ENCODE results near the gene GNA14.

Gene GNA14

DNA sequence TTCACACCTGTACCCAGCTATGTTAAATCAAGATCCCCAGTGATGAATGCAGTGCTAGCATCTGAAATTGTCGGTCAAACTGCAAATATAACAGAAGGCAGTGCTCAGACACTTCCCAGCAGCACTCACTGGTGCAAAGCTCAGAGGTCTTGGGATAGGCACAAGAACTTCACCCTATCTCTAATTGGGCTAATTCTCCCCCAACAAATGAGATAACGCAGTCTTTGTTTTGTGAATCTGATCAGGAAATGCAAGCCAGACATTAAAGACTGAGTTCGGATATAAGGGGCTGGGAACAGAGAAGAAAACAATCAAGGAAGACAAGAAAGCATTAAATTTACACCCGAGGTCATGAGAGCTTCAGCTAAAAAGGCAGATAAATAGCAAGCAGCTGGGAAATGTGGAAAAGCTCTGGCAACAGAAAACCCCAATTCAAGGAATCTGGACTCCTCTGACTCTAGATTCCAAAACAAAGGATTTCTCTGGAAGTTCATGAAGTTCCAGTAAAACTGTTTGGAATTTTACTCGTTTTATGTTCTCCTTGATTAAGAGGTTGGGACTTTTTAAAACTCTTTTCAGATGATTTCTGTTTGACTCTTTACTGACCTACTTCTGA is 65.1 kb downstream of the GNA14 start:
- in situ Hi-C loops (cut with MboI; ENCODE audit: low pct_unique_long_range_greater_than_20kb, low sequenced_read_pairs, unreplicated experiment) = no loop called here
- TF ChIP-seq, protein P1, sequence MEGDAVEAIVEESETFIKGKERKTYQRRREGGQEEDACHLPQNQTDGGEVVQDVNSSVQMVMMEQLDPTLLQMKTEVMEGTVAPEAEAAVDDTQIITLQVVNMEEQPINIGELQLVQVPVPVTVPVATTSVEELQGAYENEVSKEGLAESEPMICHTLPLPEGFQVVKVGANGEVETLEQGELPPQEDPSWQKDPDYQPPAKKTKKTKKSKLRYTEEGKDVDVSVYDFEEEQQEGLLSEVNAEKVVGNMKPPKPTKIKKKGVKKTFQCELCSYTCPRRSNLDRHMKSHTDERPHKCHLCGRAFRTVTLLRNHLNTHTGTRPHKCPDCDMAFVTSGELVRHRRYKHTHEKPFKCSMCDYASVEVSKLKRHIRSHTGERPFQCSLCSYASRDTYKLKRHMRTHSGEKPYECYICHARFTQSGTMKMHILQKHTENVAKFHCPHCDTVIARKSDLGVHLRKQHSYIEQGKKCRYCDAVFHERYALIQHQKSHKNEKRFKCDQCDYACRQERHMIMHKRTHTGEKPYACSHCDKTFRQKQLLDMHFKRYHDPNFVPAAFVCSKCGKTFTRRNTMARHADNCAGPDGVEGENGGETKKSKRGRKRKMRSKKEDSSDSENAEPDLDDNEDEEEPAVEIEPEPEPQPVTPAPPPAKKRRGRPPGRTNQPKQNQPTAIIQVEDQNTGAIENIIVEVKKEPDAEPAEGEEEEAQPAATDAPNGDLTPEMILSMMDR (IDR thresholded peaks at IDR 0.05; ENCODE audit: extremely low read depth, insufficient read depth, missing control alignments) = no peak
- no peak for DNase-seq (ENCODE audit: low spot score)

DNA sequence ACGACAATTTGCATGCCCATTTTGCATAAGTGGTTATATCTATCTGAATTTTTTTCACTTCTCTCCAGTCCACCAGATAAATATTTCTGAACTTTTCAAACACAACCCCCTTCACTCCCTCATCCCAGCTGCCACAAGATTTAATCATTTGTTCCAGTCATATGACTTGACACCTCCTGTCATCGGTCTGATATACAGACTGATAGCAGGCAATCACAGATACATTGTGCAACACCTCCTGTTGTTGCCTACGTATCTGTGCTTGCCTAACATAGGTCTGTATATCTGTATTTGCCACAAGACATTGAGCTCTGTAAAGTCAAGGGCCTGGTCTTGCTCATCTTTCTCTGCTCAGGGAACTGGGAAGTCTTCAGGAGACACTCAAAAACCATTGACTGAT is 65.6 kb downstream of the GNA14 start:
- in situ Hi-C loops (cut with MboI; ENCODE audit: low pct_unique_long_range_greater_than_20kb, low sequenced_read_pairs, unreplicated experiment) = no loop called here
- TF ChIP-seq, protein P1 (IDR thresholded peaks at IDR 0.05; ENCODE audit: extremely low read depth, insufficient read depth, missing control alignments) = no peak
- no peak for DNase-seq (ENCODE audit: low spot score)

DNA sequence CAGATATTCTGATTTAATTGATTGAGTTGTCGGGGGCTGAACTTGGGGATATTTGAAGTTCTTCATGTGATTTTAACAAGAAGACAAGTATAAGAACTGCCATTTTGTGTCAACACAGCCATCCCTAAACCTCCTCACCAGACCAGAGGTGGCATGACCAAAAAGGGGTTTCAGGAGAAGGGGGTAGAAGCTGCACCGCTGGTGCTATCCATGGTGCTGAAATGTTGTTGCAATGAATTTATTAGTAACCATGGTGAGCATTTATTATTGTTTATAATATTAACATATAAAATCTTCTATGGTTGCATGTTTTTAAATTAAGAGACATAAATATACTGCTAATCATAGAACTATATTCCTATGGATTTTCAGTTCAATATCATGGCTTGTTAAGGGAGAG is 72.3 kb downstream of the GNA14 start:
- in situ Hi-C loops (cut with MboI; ENCODE audit: low pct_unique_long_range_greater_than_20kb, low sequenced_read_pairs, unreplicated experiment) = no loop called here

GRCh38 chr9:77569335-77569734 is 78.8 kb downstream of the GNA14 start:
- TF ChIP-seq, protein P1 (IDR thresholded peaks at IDR 0.05; ENCODE audit: extremely low read depth, insufficient read depth, missing control alignments) = no peak
- in situ Hi-C loops (cut with MboI; ENCODE audit: low pct_unique_long_range_greater_than_20kb, low sequenced_read_pairs, unreplicated experiment) = no loop called here
- no peak for DNase-seq (ENCODE audit: low spot score)

More for the DNA sequence above, 72.3 kb downstream of the GNA14 start:
- DNase-seq (ENCODE audit: low spot score) = no peak
- TF ChIP-seq, protein P1 (IDR thresholded peaks at IDR 0.05; ENCODE audit: extremely low read depth, insufficient read depth, missing control alignments) = no peak

DNA sequence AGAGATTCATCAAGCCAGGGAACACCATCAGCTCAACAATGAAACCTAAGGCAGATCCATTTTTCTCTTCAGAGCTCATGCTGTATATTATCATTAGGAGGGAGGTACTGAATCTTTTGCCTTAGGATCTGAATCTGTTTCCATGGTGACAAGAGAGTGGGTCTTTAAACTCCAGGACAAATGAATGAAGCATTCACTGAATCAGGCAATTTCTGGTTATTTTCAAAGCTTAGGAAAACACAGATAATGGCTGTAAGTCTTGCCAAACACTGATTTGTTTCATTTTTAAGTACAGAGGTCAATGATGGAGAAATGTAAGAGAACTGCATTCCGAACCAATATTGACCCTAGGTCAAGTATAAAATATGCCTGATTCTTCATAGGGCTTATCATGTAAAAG is 84.9 kb downstream of the GNA14 start:
- TF ChIP-seq, protein P1 (IDR thresholded peaks at IDR 0.05; ENCODE audit: extremely low read depth, insufficient read depth, missing control alignments) = no peak
- DNase-seq (ENCODE audit: low spot score) = no peak
- in situ Hi-C loops (cut with MboI; ENCODE audit: low pct_unique_long_range_greater_than_20kb, low sequenced_read_pairs, unreplicated experiment) = no loop called here

- DNase-seq (ENCODE audit: low spot score) = no peak
- TF ChIP-seq, protein P1 (IDR thresholded peaks at IDR 0.05; ENCODE audit: extremely low read depth, insufficient read depth, missing control alignments) = no peak
- in situ Hi-C loops (cut with MboI; ENCODE audit: low pct_unique_long_range_greater_than_20kb, low sequenced_read_pairs, unreplicated experiment) = no loop called here
Observed at GRCh38 chr9:77562019-77562748, 85.9 kb downstream of the GNA14 start.
